H9 (cell line): ENCODE data around the gene TMEM184B. TPM values are rescaled to one million over a fixed set of nuclear protein-coding genes. Genes with fewer than 3 reads are reported as not detected.

Source experiments
- DNase-seq: peaks from one replicate; pipeline ENCODE4 v3.0.0-alpha.2; 2017
- H2AFZ ChIP-seq: one replicate; pipeline ENCODE4 v1.6.1; 2013; ENCODE audit warnings: mild to moderate bottlenecking, low read length, control low read depth, moderate library complexity
- H2AK5ac ChIP-seq: 2 replicates; pipeline ENCODE4 v1.6.1; 2013; ENCODE audit warnings: low read length, control low read depth, mixed read lengths; ENCODE audit not compliant: insufficient read length
- H2BK120ac ChIP-seq: one replicate; pipeline ENCODE4 v1.6.1; 2013; ENCODE audit warnings: low read depth, mild to moderate bottlenecking, low read length, control low read depth, inconsistent platforms; ENCODE audit not compliant: poor library complexity, severe bottlenecking
- H2BK12ac ChIP-seq: 2 replicates; pipeline ENCODE4 v1.6.1; 2013; ENCODE audit warnings: low read length, control low read depth, mixed read lengths, low read depth; ENCODE audit not compliant: insufficient read length
- H2BK15ac ChIP-seq: 2 replicates; pipeline ENCODE4 v1.6.1; 2013; ENCODE audit warnings: low read depth, low read length, control low read depth
- H2BK20ac ChIP-seq: one replicate; pipeline ENCODE4 v1.6.1; 2013; ENCODE audit warnings: low read depth, mild to moderate bottlenecking, low read length, control low read depth, inconsistent platforms; ENCODE audit not compliant: poor library complexity, severe bottlenecking
- H2BK5ac ChIP-seq: 2 replicates; pipeline ENCODE4 v1.6.1; 2013; ENCODE audit warnings: low read length, control low read depth, mixed read lengths; ENCODE audit not compliant: insufficient read length
- H3K14ac ChIP-seq: 2 replicates; pipeline ENCODE4 v1.6.1; 2013; ENCODE audit warnings: low read length, control low read depth; ENCODE audit not compliant: insufficient read depth
- H3K18ac ChIP-seq: 2 replicates; pipeline ENCODE4 v1.6.1; 2013; ENCODE audit warnings: low read depth, mild to moderate bottlenecking, mixed read lengths, low read length, control low read depth; ENCODE audit not compliant: insufficient read length
- H3K23ac ChIP-seq: 2 replicates; pipeline ENCODE4 v1.6.1; 2013; ENCODE audit warnings: low read length, control low read depth, mixed read lengths, low read depth; ENCODE audit not compliant: insufficient read length
- H3K23me2 ChIP-seq: 2 replicates; pipeline ENCODE4 v1.6.1; 2013; ENCODE audit warnings: low read depth, mild to moderate bottlenecking, mixed read lengths, low read length, control low read depth; ENCODE audit not compliant: insufficient read length, poor library complexity, severe bottlenecking
- H3K27ac ChIP-seq: 2 replicates; pipeline ENCODE4 v1.5.1; 2013; ENCODE audit warnings: low read length, control low read depth, mixed read lengths, low read depth; ENCODE audit not compliant: insufficient read length
- H3K27me3 ChIP-seq: 2 replicates; pipeline ENCODE4 v1.6.1; 2013; ENCODE audit warnings: low read length, control low read depth, inconsistent platforms; ENCODE audit not compliant: insufficient read depth
- H3K4ac ChIP-seq: 2 replicates; pipeline ENCODE4 v1.6.1; 2013; ENCODE audit warnings: low read depth, mild to moderate bottlenecking, control low read depth, inconsistent platforms, low read length, moderate library complexity
- H3K4me1 ChIP-seq: 2 replicates; pipeline ENCODE4 v1.6.1; 2013; ENCODE audit warnings: low read length, control low read depth, inconsistent platforms; ENCODE audit not compliant: insufficient read depth
- H3K4me2 ChIP-seq: 2 replicates; pipeline ENCODE4 v1.6.1; 2013; ENCODE audit warnings: low read length, control low read depth, mixed read lengths; ENCODE audit not compliant: insufficient read length, insufficient read depth
- H3K56ac ChIP-seq: 2 replicates; pipeline ENCODE4 v1.6.1; 2013; ENCODE audit warnings: low read depth, mild to moderate bottlenecking, mixed read lengths, low read length, control low read depth; ENCODE audit not compliant: insufficient read length
- H3K79me1 ChIP-seq: 2 replicates; pipeline ENCODE4 v1.6.1; 2013; ENCODE audit warnings: low read depth, mild to moderate bottlenecking, moderate library complexity, low read length, control low read depth, inconsistent platforms; ENCODE audit not compliant: insufficient read depth, poor library complexity, severe bottlenecking
- H3K79me2 ChIP-seq: 2 replicates; pipeline ENCODE4 v1.6.1; 2013; ENCODE audit warnings: low read length, control low read depth, inconsistent platforms; ENCODE audit not compliant: insufficient read depth
- H3K9ac ChIP-seq: 2 replicates; pipeline ENCODE4 v1.6.1; 2013; ENCODE audit warnings: low read length, control low read depth, mixed read lengths; ENCODE audit not compliant: insufficient read length; ENCODE audit errors: extremely low read depth
- H3K9me3 ChIP-seq: one replicate; pipeline ENCODE4 v1.6.1; 2013; ENCODE audit warnings: low read depth, low read length, inconsistent platforms; ENCODE audit not compliant: control insufficient read depth
- H3T11ph ChIP-seq: one replicate; pipeline ENCODE4 v1.6.1; 2013; ENCODE audit warnings: mild to moderate bottlenecking, low read length, control low read depth, inconsistent platforms
- H4K20me1 ChIP-seq: one replicate; pipeline ENCODE4 v1.6.1; 2013; ENCODE audit not compliant: control insufficient read depth, insufficient read length, insufficient read depth
- H4K5ac ChIP-seq: 2 replicates; pipeline ENCODE4 v1.6.1; 2013; ENCODE audit warnings: low read depth, mild to moderate bottlenecking, mixed read lengths, low read length, control low read depth; ENCODE audit not compliant: insufficient read length
- H4K8ac ChIP-seq: replicated peaks from 2 replicates; pipeline ENCODE4 v1.6.1; 2013; ENCODE audit warnings: low read length, control low read depth, mixed read lengths, low read depth; ENCODE audit not compliant: insufficient read length
- H4K91ac ChIP-seq: 2 replicates; pipeline ENCODE4 v1.6.1; 2013; ENCODE audit warnings: low read depth, mild to moderate bottlenecking, moderate library complexity, mixed read lengths, low read length, control low read depth; ENCODE audit not compliant: insufficient read length
- H3K27ac Mint-ChIP-seq, 3 experiments: 2 replicates in 2 of 3; 3 replicates in 1 of 3; pipeline ENCODE4 v1.8.0; 2020 to 2021; ENCODE audit warnings: mixed read lengths in 3 of 3, mild to moderate bottlenecking in 1 of 3, moderate library complexity in 1 of 3
- H3K27me3 Mint-ChIP-seq: 2 replicates; pipeline ENCODE4 v1.8.0; 2021; ENCODE audit warnings: low read depth, mild to moderate bottlenecking, moderate library complexity, mixed read lengths
- H3K36me3 Mint-ChIP-seq, 3 experiments: 2 replicates in 2 of 3; 3 replicates in 1 of 3; pipeline ENCODE4 v1.8.0; 2020 to 2021; ENCODE audit warnings: low read depth in 3 of 3, mixed read lengths in 3 of 3; ENCODE audit not compliant: insufficient read depth in 1 of 3
- H3K4me1 Mint-ChIP-seq, 2 experiments: 2 replicates each; pipeline ENCODE4 v1.8.0; 2020; ENCODE audit warnings: mixed read lengths in 2 of 2
- H3K4me3 Mint-ChIP-seq, 2 experiments: 2 replicates in 1 of 2; 3 replicates in 1 of 2; pipeline ENCODE4 v1.8.0; 2020 to 2021; ENCODE audit warnings: mild to moderate bottlenecking in 2 of 2, mixed read lengths in 2 of 2, moderate library complexity in 1 of 2
- H3K9me3 Mint-ChIP-seq, 2 experiments: 2 replicates in 1 of 2; 3 replicates in 1 of 2; pipeline ENCODE4 v1.8.0; 2020; ENCODE audit warnings: mild to moderate bottlenecking in 2 of 2, mixed read lengths in 2 of 2, moderate library complexity in 1 of 2
- CTCF ChIP-seq: fragments of 200-600 bp; sonication (generic); conservative IDR thresholded peaks from 3 replicates; pipeline ENCODE4 v1.8.0; 2021; ENCODE audit warnings: antibody characterized with exemption, mild to moderate bottlenecking
- WGBS: extraction: QIAGEN DNeasy Blood & Tissue Kit; methylation state at CpG from one replicate; pipeline ENCODE4 v1.1.7; 2013; ENCODE audit warnings: missing lambda C conversion rate, low lambda C conversion rate, mixed read lengths; ENCODE audit not compliant: insufficient read length; ENCODE audit errors: extremely low coverage; 5-methylcytosine and 5-hydroxymethylcytosine counted together
- total RNA-seq: library from RNA; stranded (reverse); gene quantifications from 2 replicates; pipeline ENCODE4 v1.2.1, GENCODE V29; 2021

Gene TMEM184B
- total RNA-seq, 1 experiment from 2014 or later: 58.5 TPM

DNA sequence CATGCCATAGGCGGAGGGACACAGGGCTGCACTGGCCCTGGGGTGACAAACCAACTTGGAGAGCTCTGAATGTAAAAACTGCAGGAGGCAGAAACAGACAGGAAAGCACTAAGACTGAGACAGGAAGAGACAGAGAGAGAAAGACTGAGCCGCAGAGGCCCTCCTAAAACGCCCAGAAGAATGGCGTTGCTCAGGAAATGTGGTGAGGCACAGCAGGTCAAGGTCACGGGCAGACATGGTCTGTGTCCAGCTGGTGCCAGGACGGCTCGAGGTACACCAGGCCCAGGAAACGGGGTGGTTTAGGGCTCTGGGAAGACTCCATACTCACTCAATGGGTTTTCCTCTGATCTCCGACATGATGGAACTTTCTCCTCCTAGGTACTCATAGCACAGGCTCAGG, 41.9 kb downstream of the TMEM184B start:
- Histone ChIP-seq H2BK5ac (no peak overlapping the region), H3K56ac (no peak overlapping the region), H2AFZ (no peak overlapping the region), H3K79me2 (no peaks in the 10 kb centered on the region), H3K18ac (no peak overlapping the region), H4K8ac (no peak overlapping the region), H2AK5ac (no peak overlapping the region), H2BK15ac (no peak overlapping the region), H3K27ac (no peak overlapping the region), H4K5ac (no peak overlapping the region), H4K20me1 (no peaks in the 10 kb centered on the region), H3K4me1 (no peaks in the 10 kb centered on the region), H3K14ac (no peak overlapping the region), H3K9ac (no peak overlapping the region), H2BK20ac (no peak overlapping the region), H3K23me2 (no peaks in the 10 kb centered on the region), H3K4ac (no peak overlapping the region), H4K91ac (no peak overlapping the region), H3K9me3 (no peaks in the 10 kb centered on the region), H2BK120ac (no peak overlapping the region), H2BK12ac (no peak overlapping the region), H3K79me1 (no peaks in the 10 kb centered on the region), H3K27me3 (no peaks in the 10 kb centered on the region), H3K4me2 (no peak overlapping the region), H3K23ac (no peak overlapping the region), H3T11ph (no peak overlapping the region)
- whole genome bisulfite sequencing: no CpG with 5 or more reads among the region's 9 CpGs
- Mint-ChIP-seq H3K27me3 (no peaks in the 10 kb centered on the region; the same call in 1 of the 2 replicates), H3K4me3 (no peak overlapping the region), H3K27ac (peak overlapping the region in 2 of 3 experiments; percentile 46 to 49; a peak in 3 of 7 replicates), H3K4me1 (peaks cover 0 to 3% of the 10 kb centered on the region in 2 experiments; a peak in 1 of 4 replicates), H3K36me3 (peaks cover 6 to 70% (median 58%) of the 10 kb centered on the region in 3 experiments; a peak in 6 of 7 replicates), H3K9me3 (no peaks in the 10 kb centered on the region)
- TF ChIP-seq CTCF: no peak
- no peak for DNase-seq
